ENCODE measurements around the gene DUSP22. TPM values are rescaled to one million over a fixed set of nuclear protein-coding genes. Genes with fewer than 3 reads are reported as not detected.
A peak's percentile ranks its signal among the peaks of the same experiment; 100 is the strongest.

The DUSP22 gene
- total and polyA plus RNA-seq, 9 of the 15 experiments (the other 6 are each of a cell fraction or from before 2014, with no cell fraction given) = 9.3 to 19.4 (median 11.8) TPM

GRCh38 chr6:334536-335510, 42.5 kb downstream of the DUSP22 start:
- Histone ChIP-seq H3K9ac (ENCODE audit: insufficient read depth in 1 of 2, low read depth in 2 of 2, low read length in 2 of 2) (no peak overlapping the region), H3K27ac (ENCODE audit: extremely low read depth, low read depth, low read length) (no peak overlapping the region), H4K20me1 (replicated peaks; ENCODE audit: control insufficient read depth, insufficient read depth, low read length) (peaks cover 16% of the 10 kb centered on the region), H3K9me1 (ENCODE audit: control insufficient read depth, insufficient read depth, low read length) (no peaks in the 10 kb centered on the region), H3K36me3 (ENCODE audit: control insufficient read depth, insufficient read depth, low read length) (no peaks in the 10 kb centered on the region), H3K4me1 (replicated peaks in 1 of 2; ENCODE audit: control insufficient read depth in 2 of 2, insufficient read depth in 2 of 2, low read length in 2 of 2) (peaks cover 0 to 21% of the 10 kb centered on the region in 2 experiments; a peak in 3 of 5 replicates), H2AFZ (ENCODE audit: low read depth, low read length) (no peak overlapping the region), H3K79me2 (ENCODE audit: control insufficient read depth, insufficient read depth, low read length) (no peaks in the 10 kb centered on the region), H3K4me2 (ENCODE audit: insufficient read depth, low read length) (no peak overlapping the region), H3K27me3 (ENCODE audit: control insufficient read depth in 2 of 2, insufficient read depth in 2 of 2, low read length in 2 of 2) (peaks cover 0 to 18% of the 10 kb centered on the region in 2 experiments; a peak in 3 of 5 replicates), H3K9me3 (replicated peaks; ENCODE audit: control insufficient read depth, insufficient read depth, low read depth, low read length) (no peaks in the 10 kb centered on the region), H3K4me3 (no peak overlapping the region)
- CTCF ChIA-PET (ENCODE audit: low intra/inter-chr PET ratio) = no interaction called here
- TF ChIP-seq ZNF318 (IDR thresholded peaks at IDR 0.05; ENCODE audit: borderline replicate concordance in 1 of 2, low read depth in 1 of 2) = peak in 1 of 2 experiments; percentile 92; a peak in 1 of 4 replicates
- no peak for TF ChIP-seq SAFB2 (IDR thresholded peaks at IDR 0.05; ENCODE audit: borderline replicate concordance, low read depth, low read length, severe bottlenecking)
- in situ Hi-C loops (cut with MboI) = no loop called here
- no peak for DNase-seq (ENCODE audit: extremely low read depth in 1 of 4, low spot score in 3 of 4)
- BruUV-seq (replicated peaks) = no TSS peak
- 43% methylated on average over 10 of the region's 10 CpGs for WGBS (ENCODE audit: insufficient coverage, low coverage, missing lambda C conversion rate)
- FAIRE-seq = no peak
- intact Hi-C loops (cut with micrococcal nuclease) = no loop called here
- ATAC-seq = no peak
- POLR2A ChIA-PET = interaction anchor here (3.9 kb wide), 1 partner anchor 12 kb away, joined by 15 read pairs; no protein-coding TSS in a partner anchor
